GM12875 (cell line): ENCODE results near the gene NPAS2.

Experiments
- H3K4me3 ChIP-seq: one replicate; pipeline ENCODE4 v1.5.1; 2011; ENCODE audit warnings: low read depth, low read length, control low read depth
- CTCF ChIP-seq: IDR thresholded peaks from 2 replicates; pipeline ENCODE4 v1.5.1; 2011; ENCODE audit warnings: low read depth, mild to moderate bottlenecking, control low read depth, inconsistent platforms, low read length, moderate library complexity, borderline replicate concordance; ENCODE audit not compliant: insufficient read depth

Gene NPAS2

GRCh38 chr2:100948942-100949811, 129.2 kb downstream of the NPAS2 start:
- no peak for TF ChIP-seq CTCF

GRCh38 chr2:100952512-100952911, 132.6 kb downstream of the NPAS2 start:
- H3K4me3 ChIP-seq = no peak overlapping the region
- TF ChIP-seq CTCF = no peak

More at GRCh38 chr2:100948942-100949811, 129.2 kb downstream of the NPAS2 start:
- H3K4me3 ChIP-seq = no peak overlapping the region

- no peak for TF ChIP-seq CTCF
- H3K4me3 ChIP-seq = no peak overlapping the region
Observed at GRCh38 chr2:100953406-100954043, 133.6 kb downstream of the NPAS2 start.

GRCh38 chr2:100954044-100954420, 134.1 kb downstream of the NPAS2 start:
- no peak overlapping the region for H3K4me3 ChIP-seq
- TF ChIP-seq CTCF = no peak

GRCh38 chr2:100955226-100955625, 135.3 kb downstream of the NPAS2 start:
- no peak for TF ChIP-seq CTCF
- no peak overlapping the region for H3K4me3 ChIP-seq

GRCh38 chr2:100956081-100956480, 136.1 kb downstream of the NPAS2 start:
- no peak overlapping the region for H3K4me3 ChIP-seq
- TF ChIP-seq CTCF = no peak
